ENCODE measurements around the gene CNTN4. TPM values are rescaled to one million over a fixed set of nuclear protein-coding genes. Genes with fewer than 3 reads are reported as not detected.

CNTN4 gene
- polyA plus RNA-seq, 1 experiment: not detected

GRCh38 chr3:2535206-2535605, 436.5 kb downstream of the CNTN4 start:
- Histone ChIP-seq H3K4me3 (ENCODE audit: low read depth, low read length) (no peak overlapping the region), H3K36me3 (ENCODE audit: control insufficient read depth, insufficient read depth, low read length) (no peaks in the 10 kb centered on the region), H3K27me3 (ENCODE audit: control insufficient read depth, insufficient read depth, low read length) (no peaks in the 10 kb centered on the region)
- ChIA-PET CTCF (no interaction called here), POLR2A (no interaction called here)
- no peak for DNase-seq (ENCODE audit: low read depth)
- TF ChIP-seq, protein P1, sequence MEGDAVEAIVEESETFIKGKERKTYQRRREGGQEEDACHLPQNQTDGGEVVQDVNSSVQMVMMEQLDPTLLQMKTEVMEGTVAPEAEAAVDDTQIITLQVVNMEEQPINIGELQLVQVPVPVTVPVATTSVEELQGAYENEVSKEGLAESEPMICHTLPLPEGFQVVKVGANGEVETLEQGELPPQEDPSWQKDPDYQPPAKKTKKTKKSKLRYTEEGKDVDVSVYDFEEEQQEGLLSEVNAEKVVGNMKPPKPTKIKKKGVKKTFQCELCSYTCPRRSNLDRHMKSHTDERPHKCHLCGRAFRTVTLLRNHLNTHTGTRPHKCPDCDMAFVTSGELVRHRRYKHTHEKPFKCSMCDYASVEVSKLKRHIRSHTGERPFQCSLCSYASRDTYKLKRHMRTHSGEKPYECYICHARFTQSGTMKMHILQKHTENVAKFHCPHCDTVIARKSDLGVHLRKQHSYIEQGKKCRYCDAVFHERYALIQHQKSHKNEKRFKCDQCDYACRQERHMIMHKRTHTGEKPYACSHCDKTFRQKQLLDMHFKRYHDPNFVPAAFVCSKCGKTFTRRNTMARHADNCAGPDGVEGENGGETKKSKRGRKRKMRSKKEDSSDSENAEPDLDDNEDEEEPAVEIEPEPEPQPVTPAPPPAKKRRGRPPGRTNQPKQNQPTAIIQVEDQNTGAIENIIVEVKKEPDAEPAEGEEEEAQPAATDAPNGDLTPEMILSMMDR (IDR thresholded peaks at IDR 0.05; ENCODE audit: insufficient read depth, low read depth, low read length): no peak

DNA sequence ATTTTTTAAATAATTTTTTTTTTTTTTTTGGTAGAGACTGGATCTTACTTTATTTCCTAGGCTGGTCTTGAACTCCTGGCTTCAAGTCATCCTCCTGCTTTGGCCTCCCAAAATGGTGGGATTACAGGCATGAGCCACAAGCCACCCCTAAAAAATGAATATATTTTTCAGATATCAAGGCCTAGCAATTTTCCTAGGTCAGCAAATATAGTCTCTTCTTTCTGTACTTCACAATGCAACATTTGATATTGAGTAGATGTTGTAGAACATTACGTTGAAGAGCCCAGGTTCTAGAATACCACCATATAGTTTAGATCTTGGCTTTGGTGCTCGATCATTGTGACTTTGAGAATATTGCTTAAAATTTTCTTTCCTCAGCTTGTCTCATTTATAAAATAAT, 437.9 kb downstream of the CNTN4 start:
- Histone ChIP-seq H3K36me3 (ENCODE audit: control insufficient read depth, insufficient read depth, low read length) (no peaks in the 10 kb centered on the region), H3K27me3 (ENCODE audit: control insufficient read depth, insufficient read depth, low read length) (no peaks in the 10 kb centered on the region), H3K4me3 (ENCODE audit: low read depth, low read length) (no peak overlapping the region)
- ChIA-PET CTCF (no interaction called here), POLR2A (no interaction called here)
- TF ChIP-seq, protein P1 (IDR thresholded peaks at IDR 0.05; ENCODE audit: insufficient read depth, low read depth, low read length): no peak
- no peak for DNase-seq (ENCODE audit: low read depth)

GRCh38 chr3:2540115-2540514, 441.4 kb downstream of the CNTN4 start:
- TF ChIP-seq, protein P1 (IDR thresholded peaks at IDR 0.05; ENCODE audit: insufficient read depth, low read depth, low read length): no peak
- no peaks in the 10 kb centered on the region for H3K36me3 ChIP-seq (ENCODE audit: control insufficient read depth, insufficient read depth, low read length)
- CTCF ChIA-PET: no interaction called here
- no peak for DNase-seq (ENCODE audit: low read depth)
- H3K4me3 ChIP-seq (ENCODE audit: low read depth, low read length): no peak overlapping the region
- no peaks in the 10 kb centered on the region for H3K27me3 ChIP-seq (ENCODE audit: control insufficient read depth, insufficient read depth, low read length)
- POLR2A ChIA-PET: no interaction called here

DNA sequence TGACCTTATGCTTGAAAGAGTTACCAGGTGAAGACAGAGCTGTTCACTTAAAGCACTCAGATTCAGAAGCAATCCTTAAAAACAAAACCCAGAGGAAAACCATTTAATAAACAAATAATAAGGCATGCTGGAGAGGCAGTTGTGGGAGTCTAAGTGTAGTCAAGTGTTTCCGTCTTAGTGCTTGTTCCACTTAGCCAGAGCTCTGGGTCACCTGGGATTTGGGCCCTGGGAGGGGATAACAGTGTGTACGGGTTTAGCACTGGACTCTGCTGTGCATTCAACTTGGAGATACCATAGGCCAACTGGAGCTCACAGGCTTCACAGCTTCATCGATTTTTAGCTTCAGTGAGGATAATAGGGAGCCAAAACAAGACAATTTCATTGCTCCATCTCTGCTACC, 444.6 kb downstream of the CNTN4 start:
- ChIA-PET POLR2A (no interaction called here), CTCF (no interaction called here)
- DNase-seq (ENCODE audit: low read depth): no peak
- TF ChIP-seq, protein P1 (IDR thresholded peaks at IDR 0.05; ENCODE audit: insufficient read depth, low read depth, low read length): no peak
- no peaks in the 10 kb centered on the region for H3K36me3 ChIP-seq (ENCODE audit: control insufficient read depth, insufficient read depth, low read length)
- H3K4me3 ChIP-seq (ENCODE audit: low read depth, low read length): no peak overlapping the region
- H3K27me3 ChIP-seq (ENCODE audit: control insufficient read depth, insufficient read depth, low read length): no peaks in the 10 kb centered on the region

GRCh38 chr3:2544212-2544611, 445.5 kb downstream of the CNTN4 start:
- POLR2A ChIA-PET: no interaction called here
- no peak overlapping the region for H3K4me3 ChIP-seq (ENCODE audit: low read depth, low read length)
- H3K36me3 ChIP-seq (ENCODE audit: control insufficient read depth, insufficient read depth, low read length): no peaks in the 10 kb centered on the region
- CTCF ChIA-PET: no interaction called here
- H3K27me3 ChIP-seq (ENCODE audit: control insufficient read depth, insufficient read depth, low read length): no peaks in the 10 kb centered on the region
- TF ChIP-seq, protein P1 (IDR thresholded peaks at IDR 0.05; ENCODE audit: insufficient read depth, low read depth, low read length): no peak
- DNase-seq (ENCODE audit: low read depth): no peak

Data from BJ (cell line).